ENCODE data around the gene SLC25A23.
"Not testable (repeated sequence)": the region's sequence is repeated elsewhere in the genome, so short reads cannot be mapped to it uniquely, and the experiment has no call there.

The SLC25A23 gene

DNA sequence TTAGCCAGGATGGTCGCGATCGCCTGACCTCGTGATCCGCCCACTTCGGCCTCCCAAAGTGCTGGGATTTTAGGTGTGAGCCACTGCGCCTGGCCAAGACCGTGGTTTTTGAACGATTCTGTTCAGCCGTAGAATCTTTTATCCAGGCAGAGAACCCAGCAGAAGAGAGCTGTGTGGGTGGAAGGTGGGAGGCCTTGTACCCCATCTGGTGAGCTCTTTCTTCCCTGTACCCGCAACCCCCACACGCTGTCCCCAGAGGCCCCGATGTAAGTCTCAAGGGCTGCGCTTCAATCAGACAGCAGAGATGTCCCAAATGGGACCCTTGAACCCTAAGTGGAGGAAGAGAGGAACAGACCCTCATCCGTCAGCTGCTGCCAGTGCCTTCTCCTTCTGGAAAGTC is 3.7 kb downstream of the SLC25A23 start:
- DNase-seq, result no peak

DNA sequence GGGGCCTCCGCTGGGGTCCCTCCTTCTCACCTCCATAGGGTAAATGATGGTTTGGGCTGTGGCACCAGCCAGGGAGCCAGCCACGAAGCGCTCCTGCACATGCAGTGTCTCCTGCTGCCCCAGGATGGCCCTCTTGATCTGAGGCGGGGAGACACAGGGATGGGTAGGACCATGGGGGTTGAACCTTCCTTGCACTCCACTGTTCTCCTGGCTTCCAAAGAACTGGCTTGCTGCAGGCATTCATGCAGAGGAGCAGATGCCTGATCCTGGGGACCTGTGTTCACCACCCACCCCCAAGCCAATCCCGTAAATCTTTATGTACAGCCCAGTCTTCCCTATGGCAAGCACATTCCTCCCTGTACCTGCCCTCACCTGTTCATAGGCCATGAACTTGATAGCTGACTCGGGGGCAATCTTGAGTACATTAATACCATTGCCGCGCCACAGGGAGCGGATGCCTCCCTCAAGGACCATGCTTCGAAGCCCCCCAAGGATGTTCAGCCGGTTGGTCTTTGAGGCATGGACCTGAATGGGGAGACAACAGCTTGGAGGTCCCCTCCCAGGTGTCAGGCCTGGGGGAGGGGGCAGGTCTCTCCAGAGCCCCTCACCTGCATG is 5.5 kb downstream of the SLC25A23 start:
- DNase-seq, result no peak

DNA sequence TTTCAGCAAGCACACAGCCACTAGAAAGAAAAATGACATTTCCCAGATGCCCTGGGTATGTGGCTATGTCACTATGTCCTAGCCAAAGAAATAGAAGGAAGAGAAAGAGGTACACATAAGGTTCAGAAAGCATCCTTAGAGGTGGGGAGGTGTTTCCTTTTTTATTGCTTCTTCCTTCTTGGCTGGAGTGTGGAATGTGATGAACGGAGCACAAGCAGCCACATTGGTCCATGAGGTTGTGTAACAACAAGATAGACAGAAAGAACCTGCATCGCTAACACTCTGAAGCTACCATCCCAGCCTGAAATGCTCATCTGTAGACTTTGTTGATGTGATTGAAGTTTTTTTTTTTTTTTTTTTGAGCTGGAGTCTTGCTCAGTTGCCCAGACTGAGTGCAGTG is 6.7 kb downstream of the SLC25A23 start:
- no peak for DNase-seq

DNA sequence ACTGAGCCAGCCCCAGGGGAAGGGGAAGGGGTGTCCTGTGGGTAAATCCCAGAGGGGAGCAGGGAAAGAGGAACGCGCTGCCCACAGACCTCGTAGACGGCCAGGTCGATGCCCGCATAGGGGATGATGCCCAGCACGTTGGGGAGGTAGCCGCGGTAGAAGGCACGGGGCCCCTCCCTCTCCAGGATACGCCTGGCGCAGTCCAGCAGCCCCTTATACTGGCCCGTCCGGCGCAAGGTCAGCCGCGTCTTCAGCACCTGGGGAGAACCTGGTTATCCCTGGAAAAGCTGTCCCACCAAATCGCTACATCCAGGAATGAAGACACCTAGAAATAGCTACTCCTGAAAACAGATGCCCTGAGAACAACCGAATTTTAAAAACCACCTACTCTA is 7.4 kb downstream of the SLC25A23 start:
- DNase-seq, result no peak

DNA sequence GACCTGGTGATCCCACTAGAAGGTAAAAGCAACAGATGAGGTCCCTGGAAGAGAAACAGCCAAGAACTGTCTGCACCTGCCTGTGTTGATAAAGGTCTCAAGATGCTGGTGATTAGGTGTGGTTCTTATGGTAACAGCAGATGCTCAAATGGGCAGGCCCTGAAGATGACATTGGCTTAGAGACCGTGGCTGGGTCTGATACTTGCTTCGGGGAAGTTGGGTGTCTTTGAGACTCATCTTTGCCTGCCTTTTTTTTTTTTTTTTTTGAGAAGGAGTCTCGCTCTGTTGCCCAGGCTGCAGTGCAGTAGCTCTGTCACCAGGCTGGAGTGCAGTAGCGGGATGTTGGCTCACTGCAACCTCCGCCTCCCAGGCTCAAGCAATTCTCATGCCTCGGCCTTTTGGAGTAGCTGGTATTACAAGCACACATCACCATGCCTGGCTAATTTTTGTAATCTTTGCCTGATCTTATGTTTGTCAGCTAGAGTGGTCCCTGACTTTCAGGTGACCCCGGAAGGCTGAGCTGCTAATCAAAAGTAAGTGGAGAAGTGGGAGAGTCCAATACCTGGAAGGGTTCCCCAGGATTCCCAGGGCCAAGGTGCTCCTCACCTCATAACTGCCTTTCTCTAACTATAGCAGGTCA is 7.9 kb downstream of the SLC25A23 start:
- DNase-seq, result no peak

DNA sequence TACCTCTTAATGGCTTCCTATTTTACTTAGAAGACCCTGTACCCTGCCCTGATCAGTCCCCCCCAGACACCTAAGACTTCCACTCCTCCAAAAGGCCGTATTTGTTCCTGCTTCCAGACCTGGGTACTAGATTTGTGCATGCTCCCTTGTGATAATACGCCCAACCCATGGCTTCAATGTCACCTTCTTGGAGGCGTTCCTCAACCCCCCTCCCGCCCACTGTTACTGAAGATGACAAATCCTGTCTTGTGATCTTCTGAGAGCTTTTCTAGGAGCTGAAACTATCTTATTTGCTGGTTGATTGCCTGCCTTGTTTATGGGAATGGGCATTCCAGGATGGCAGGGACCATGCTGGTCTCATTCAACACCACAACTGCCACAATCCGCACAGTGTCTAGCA is 9.4 kb downstream of the SLC25A23 start:
- DNase-seq, result no peak

DNA sequence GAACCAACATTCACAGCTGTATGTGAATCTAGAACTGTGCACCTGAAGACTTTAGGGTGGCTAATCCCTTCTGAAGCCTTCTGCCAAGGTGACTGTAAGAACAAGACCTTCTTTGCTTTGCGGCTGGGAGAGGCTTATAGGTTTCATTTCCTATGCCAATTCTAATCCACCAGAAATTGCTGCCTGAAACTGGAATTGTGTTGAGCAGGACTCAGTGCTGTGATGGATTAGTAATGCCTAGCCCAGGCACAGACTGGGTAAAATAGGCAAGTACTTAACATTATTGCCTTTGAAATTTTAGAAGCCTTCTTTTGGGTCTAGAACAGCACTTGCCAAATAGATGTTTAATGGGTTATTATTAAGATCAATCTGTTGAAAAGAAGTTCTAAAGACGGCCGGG is 11.5 kb downstream of the SLC25A23 start:
- no peak for DNase-seq

DNA sequence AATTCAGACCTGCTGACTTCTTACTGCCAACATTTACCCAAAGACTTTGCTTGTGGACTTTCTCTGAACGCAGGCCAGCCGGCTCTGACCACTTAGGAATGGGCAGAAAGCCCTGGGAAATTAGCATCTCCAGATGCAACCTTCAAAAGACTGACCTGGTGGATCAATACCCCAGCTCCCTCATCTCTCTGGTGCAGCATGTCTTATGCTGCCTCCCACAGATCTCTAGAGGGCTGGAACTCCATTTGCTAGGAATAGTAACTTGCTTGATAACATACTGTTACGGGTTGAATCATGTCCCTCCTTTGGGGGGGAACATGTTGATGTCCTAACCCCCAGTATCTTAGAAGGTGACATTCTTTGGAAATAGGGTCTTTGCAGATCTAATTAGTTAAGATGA is 13.1 kb downstream of the SLC25A23 start:
- DNase-seq, result no peak

DNA sequence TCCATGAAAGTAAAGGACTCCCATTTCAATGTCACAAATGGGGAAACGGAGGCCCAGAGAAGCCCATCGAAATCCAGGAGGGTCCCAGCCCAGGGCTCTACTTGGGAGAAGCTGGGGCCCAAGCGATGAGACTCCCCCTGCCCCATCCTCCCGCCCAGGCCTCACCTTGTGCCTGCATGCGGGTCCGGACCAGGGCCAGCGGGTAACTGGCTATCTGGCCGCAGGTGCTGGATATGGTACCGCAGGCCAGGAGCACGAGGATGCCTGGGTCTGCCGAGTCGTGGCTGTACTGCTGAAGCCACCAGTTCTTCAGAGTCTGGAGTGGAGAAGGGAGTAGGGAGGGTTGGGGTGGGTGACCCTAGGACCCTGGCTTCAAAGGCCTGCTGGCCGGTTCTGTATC is 15.6 kb downstream of the SLC25A23 start:
- no peak for DNase-seq

DNA sequence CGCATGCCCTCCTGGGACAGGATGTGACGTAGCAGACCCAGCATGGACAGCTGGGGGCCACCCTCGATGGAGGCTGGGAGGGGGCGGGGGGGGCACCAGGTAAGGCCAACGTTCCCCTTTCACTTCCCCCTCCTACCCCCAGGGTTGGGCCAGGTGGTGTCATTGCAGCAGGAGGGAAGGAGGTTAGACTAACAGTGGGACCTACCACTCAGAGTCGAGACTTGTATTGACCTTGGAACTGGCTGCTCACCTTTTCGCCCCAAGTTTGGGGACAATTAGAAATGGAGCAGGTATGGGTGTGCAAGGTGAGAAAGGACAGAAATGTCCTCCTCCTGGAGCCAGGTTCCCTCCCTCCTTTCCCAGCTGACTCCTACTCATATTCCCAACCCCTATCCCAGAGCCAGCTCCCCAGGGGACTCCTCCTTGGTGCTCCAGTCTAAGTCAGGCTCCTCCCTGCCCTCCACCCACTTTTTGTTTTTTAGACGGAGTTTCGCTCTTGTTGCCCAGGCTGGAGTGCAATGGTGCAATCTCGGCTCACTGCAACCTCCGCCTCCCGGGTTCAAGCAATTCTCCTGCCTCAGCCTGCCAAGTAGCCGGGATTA is 17.4 kb downstream of the SLC25A23 start:
- no peak for DNase-seq

DNA sequence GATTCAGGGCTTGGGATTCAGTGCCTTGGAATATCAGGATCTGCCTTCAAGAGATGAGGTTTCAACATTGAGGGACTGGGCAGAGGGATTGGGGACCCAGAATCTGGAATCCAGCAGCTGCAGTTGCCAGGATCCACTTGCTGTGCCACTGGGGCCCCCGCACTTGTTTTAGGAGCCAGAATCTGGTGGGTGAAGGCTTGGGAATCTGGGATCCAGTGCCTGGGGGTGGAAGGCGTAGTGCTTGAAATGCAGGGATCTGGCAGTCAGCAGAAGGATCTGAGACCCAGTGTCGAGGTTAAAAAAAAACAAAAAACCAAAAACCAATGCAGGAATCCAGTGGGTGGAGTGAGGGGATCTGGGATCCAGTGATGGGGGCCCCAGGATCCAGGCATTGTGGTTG is 18.7 kb downstream of the SLC25A23 start:
- DNase-seq, result no peak

DNA sequence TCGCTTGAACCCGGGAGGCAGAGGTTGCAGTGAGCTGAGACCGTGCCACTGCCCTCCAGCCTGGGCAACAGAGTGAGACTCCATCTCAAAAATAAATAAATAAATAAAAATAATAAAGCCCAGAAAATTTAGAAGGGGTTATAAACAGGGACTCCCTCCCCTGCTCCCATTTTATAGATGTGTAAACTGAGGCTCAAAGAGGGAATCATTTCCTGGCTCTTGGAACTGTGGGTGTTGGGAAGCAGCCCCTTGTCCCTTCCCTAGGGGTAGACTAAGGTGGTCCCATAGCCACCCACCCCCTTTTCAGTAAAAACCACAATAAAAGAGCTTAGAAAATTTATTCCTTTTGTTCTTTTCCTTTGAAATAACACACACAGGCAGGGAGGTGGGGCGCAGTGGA is 19.8 kb downstream of the SLC25A23 start:
- no peak for DNase-seq

DNA sequence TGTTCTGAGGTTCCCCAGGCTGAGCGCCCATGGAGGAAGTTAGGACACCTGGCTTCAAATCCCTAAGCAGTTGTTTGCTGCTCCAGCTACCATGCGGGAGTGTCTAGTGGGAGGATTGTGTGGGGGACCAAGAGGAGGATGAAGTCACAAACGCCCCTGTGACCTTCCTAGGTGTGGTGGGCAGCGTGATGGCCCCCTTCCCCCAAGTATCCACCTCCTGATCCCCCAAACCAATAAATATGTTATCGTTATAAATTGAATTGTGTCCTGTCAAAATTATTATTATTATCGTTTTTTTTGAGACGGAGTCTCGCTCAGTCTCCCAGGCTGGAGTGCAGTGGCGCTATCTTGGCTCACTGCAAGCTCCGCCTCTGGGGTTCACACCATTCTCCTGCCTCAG is 25.9 kb downstream of the SLC25A23 start, which contains the start of gene SLC25A41:
Gene SLC25A41 (minus strand): TSS at position 101 of the 400 bp plus-strand sequence. CDS start 70 bp downstream, at position 31.
- no peak for DNase-seq

DNA sequence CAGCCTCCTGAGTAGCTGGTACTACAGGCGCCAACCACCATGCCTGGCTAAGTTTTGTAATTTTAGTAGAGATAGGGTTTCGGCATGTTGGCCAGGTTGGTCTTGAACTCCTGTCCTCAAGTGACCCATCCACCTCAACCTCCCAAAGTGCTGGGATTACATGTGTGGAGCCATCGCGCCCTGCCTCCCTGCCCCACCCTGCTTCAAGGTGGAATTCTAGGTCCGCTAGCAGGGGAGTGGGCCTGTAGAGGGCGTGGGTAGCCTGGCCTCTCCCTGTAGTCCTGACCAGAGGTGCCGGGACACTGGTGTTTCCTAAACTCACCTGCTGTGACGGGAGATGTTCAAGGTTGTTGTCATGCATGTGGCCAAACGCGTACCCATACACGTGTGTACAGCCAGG is 26.4 kb downstream of the SLC25A23 start:
- no peak for DNase-seq

DNA sequence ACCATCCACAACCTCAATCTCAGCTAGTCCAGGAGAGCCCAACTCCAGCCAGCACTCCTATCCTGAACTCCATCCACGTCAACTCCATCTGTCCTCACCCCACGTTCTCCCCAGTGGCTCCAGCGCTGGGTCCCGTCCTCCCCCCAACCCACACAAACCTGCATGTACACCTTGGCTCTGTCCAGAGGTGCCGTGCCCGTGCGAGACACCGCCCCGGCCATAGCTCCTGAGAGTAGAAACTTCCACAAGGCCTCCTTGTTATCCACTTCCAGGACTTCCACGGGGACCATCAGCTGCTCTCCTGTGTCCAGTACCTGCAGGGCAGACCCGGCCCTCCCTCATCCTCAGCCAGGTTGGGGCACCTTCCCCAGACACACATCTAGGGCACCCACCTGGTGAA is 27.7 kb downstream of the SLC25A23 start:
- no peak for DNase-seq

DNA sequence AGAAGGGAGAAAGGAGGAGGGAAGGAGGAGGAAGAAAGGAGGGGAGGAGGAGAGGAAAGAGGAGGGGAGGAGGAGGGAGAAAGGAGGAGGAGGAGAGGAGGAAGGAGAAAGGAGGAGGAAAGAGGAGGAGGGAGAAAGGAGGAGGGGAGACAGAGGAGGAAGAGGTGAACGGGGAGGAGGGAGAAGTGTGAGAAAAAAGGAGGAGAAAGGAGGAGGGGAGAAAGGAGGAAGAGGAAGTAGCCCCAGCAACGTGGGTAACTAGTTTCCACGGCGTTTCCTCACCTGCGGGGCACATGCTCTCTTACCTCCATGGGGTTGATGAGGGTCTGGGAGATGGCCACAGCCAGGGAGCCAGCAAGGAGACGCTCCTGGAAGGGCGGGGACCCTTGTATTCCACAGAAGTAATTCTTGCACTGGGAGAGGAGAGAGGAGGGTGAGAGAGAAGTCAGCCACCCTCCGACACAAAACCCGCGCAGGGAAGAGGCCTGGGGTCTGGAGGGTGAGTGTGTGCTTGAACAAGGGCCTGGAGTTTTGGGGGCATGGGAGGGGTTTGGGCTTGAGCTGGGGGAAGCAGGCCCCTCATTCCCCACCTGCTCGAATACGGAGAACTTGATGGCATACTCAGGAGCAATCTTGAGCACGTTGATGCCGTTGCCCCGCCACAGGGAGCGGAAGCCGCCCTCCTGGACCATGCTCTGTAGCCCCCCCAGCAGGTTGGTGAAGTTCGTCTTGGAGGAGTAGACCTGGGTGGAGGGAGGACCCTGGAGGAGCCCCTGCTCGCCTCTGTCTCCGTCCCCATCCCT is 30.0 kb downstream of the SLC25A23 start:
- no peak for DNase-seq

DNA sequence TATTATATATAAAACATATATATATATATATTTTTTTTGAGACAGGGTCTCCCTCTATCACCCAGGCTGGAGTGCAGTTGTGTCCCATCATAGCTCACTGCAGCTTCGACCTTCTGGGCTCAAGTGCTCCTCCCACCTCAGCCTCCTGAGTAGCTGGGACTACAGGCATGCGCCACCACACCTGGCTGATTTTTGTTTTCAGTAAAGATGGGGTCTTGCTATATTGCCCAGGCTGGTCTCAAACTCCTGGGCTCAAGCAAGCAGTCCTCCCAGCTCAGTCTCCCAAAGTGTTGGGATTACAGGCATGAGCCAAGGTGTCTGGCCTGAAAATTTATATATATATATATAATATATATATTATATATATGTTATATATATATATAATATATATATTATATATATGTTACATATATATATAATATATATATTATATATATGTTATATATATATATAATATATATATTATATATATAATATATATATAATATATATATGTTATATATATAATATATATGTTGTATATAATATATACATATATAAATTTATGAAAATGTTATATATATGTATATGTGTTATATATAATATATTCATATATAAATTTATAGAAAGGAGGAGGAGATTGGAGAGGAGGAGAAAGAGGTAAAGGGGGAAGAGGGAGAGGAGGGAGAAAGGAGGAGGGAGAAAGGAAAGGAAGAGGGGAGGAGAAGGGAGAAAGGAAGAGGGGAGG is 30.7 kb downstream of the SLC25A23 start:
- DNase-seq, result not testable (repeated sequence)

DNA sequence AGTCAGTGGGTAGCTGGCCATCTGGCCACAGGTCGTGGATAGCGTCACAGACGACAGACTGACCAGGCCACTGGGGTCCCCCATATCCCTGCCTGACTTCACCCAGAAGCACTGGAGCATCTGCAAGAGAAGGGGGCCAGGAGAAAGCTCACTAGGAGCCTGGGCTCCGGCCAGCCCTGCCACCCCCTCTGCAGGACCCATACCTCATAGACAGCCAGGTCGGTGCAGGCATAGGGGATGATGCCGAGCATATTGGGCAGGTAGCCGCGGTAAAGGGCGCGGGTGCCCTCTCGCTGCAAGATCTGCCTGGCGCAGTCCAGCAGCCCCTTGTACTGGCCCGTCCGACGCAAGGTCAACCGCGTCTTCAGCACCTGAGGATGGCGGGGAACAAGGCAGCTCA is 32.5 kb downstream of the SLC25A23 start:
- no peak for DNase-seq

DNA sequence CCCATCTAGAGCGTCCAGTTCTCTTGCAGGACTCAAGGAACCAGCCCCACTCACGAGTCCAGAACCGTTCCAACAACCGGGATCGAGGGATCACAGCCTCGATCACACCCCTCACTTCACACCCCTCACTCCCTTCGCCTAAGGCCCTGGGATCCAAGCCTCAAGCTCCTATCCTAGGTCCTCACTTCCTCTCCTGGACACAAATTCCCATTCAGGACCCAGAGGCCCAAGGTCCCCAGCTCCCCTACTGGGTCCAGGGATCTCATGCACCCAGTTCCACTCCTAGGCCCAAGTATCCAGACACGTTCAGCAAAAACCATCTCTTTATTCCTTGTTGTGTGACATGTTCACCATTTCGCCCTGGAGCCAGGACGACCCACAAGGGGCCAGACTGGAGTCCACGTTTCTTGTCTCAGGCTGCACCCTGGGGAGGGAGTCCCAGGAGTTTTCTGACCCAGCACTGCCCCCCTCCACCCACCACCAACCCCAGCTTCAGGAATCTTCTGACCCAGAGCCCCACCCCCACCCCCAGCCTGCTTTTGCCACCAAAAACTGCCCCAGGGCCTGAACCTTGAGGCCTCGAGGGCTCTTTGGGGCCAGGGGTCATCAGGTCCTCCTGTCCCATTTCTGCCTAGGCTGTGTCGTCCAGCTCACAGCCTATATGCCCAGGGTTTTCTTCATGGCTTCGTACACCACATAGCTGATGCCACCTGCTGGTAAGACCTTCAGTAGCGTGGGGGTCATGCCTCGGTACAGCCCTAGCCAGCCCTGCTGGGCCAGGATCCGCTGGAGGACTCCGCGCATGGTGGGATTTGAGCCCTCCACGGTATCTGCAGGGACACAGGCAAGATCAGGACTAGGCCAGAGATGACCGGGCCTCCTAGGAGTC is 33.6 kb downstream of the SLC25A23 start:
- DNase-seq, result peak; percentile 56

DNA sequence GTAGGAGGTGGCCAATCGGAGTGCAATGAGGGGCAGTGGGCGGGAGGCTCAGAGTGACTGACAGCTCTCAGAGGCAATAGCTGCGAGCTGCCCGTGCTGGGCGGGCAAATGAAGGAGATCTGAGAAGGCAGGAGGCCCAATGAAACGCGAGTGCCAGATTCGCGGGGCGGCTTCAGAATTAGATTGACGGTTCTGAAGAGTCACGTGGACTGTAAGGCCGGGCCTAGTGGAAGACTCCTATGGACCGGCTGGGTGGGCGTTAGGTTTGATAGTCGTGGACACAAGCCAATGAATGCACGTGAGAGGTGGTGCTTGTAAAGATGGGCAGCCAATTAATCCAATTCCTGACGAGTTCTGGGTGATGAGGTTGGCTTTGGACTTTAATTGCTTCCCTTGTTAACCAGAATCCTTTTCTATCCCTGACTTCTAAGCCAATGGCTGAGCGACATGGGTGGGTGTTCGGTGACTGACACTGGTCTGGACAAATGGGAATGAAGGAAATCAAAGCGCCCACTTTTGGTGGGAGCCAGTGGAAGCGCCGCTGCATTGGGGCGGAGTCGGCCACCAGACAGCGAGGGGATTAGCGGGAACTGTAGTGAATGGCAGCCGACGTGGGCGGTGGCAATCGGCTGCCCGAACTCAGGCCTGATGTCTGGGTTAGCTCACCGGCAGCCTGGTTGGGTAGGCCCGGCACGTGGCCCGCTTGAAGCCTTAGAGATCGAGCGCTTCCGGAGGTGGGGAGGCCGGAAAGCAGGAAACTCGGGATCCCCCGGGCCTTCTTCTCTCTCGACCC is 34.5 kb downstream of the SLC25A23 start:
- DNase-seq, result peak; percentile 100

Measured in hematopoietic multipotent progenitor cell treated with erythropoietin and hydrocortisone succinate and interleukin-3 and kit ligand, for 4 days (in vitro differentiated cells).